CD4-positive, CD25-positive, alpha-beta regulatory T cell (primary cell): ENCODE data around the gene ANKHD1. TPM values are rescaled to one million over a fixed set of nuclear protein-coding genes. Genes with fewer than 3 reads are reported as not detected.
"Not testable (repeated sequence)": the region's sequence is repeated elsewhere in the genome, so short reads cannot be mapped to it uniquely, and the experiment has no call there.

Experiments
- ATAC-seq, 2 donors: fragments of 150-1000 bp; cut with Tn5 transposase; one replicate each; pipeline ENCODE4 v1.10.0; 2021; ENCODE audit warnings: low read depth in 2 of 2, moderate number of reproducible peaks in 2 of 2, moderate library complexity in 1 of 2
- DNase-seq, 3 donors: peaks; one replicate each; pipeline versions ENCODE4 v3.0.0 to v3.0.0-alpha.2; 2012 to 2022; ENCODE audit warnings: mixed read lengths in 1 of 3
- H3K27ac ChIP-seq: one replicate; pipeline ENCODE4 v1.7.0; 2013; ENCODE audit warnings: mild to moderate bottlenecking, low read length; ENCODE audit not compliant: insufficient read depth, poor library complexity, severe bottlenecking
- H3K27me3 ChIP-seq: one replicate; pipeline ENCODE4 v1.7.0; 2013; ENCODE audit warnings: low read length; ENCODE audit not compliant: control insufficient read depth, insufficient read depth
- H3K36me3 ChIP-seq: one replicate; pipeline ENCODE4 v1.7.0; 2013; ENCODE audit warnings: mild to moderate bottlenecking, low read length, moderate library complexity; ENCODE audit not compliant: control insufficient read depth, insufficient read depth
- H3K4me1 ChIP-seq: 2 replicates; pipeline ENCODE4 v1.7.0; 2013; ENCODE audit warnings: mild to moderate bottlenecking, low read length; ENCODE audit not compliant: insufficient read depth, control insufficient read depth, poor library complexity, severe bottlenecking
- H3K4me3 ChIP-seq: one replicate; pipeline ENCODE4 v1.7.0; 2013; ENCODE audit warnings: low read depth, mild to moderate bottlenecking, low read length, moderate library complexity
- H3K9me3 ChIP-seq, 2 experiments: 1 replicate in 1 of 2; 2 replicates in 1 of 2; pipeline ENCODE4 v1.7.0; 2013; ENCODE audit warnings: low read length in 2 of 2, mild to moderate bottlenecking in 1 of 2, moderate library complexity in 1 of 2; ENCODE audit not compliant: control insufficient read depth in 2 of 2
- H3K27ac Mint-ChIP-seq, 3 donors: one replicate each; pipeline ENCODE4 v1.8.0; 2020 to 2022; ENCODE audit warnings: mild to moderate bottlenecking in 3 of 3, mixed read lengths in 3 of 3, moderate library complexity in 2 of 3
- H3K27me3 Mint-ChIP-seq: one replicate; pipeline ENCODE4 v1.8.0; 2022; ENCODE audit warnings: mild to moderate bottlenecking, mixed read lengths
- H3K36me3 Mint-ChIP-seq: one replicate; pipeline ENCODE4 v1.8.0; 2020; ENCODE audit warnings: mixed read lengths
- H3K4me1 Mint-ChIP-seq, 4 donors: one replicate each; pipeline ENCODE4 v1.8.0; 2020 to 2022; ENCODE audit warnings: mixed read lengths in 4 of 4, mild to moderate bottlenecking in 1 of 4
- H3K4me3 Mint-ChIP-seq, 4 donors: one replicate each; pipeline ENCODE4 v1.8.0; 2020 to 2022; ENCODE audit warnings: mild to moderate bottlenecking in 4 of 4, mixed read lengths in 4 of 4, moderate library complexity in 3 of 4
- H3K9me3 Mint-ChIP-seq, 7 donors: one replicate each; pipeline ENCODE4 v1.8.0; 2020 to 2022; ENCODE audit warnings: mixed read lengths in 7 of 7, mild to moderate bottlenecking in 3 of 7, moderate library complexity in 2 of 7
- polyA plus RNA-seq, 4 donors: library from polyadenylated mRNA; unstranded; fragments of 300-500 nt; fragmentation: Illumina TruSeq; gene quantifications; one replicate each; pipeline ENCODE4 v1.2.3, GENCODE V29; 2021
- total RNA-seq: library from RNA; stranded (reverse); gene quantifications from one replicate; pipeline ENCODE4 v1.2.3, GENCODE V29; 2022

Gene ANKHD1
- total and polyA plus RNA-seq, 5 donors from 2014 or later, result 58.2 to 227 (median 69.0) TPM

DNA sequence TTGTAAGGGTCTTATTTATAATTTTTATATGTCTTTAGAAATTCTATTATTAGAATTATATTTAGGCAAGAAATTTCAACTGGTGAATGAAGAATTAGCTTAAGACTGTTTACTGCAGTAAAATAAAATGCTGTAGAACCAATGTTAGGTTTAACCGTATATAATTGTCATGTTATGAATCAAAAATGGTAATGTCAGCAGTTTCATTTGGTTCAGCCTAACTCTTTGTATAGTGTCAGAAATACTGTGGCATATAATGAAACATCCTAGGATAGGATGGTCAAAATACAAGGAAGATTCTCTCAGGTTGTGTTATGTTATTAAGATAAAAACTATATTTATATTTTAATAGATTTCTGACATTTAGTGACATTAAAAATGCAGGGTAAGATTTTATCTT lies 81.4 kb downstream of the ANKHD1 start:
- Histone ChIP-seq H3K9me3 (no peaks in the 10 kb centered on the region), H3K4me1 (no peaks in the 10 kb centered on the region), H3K27me3 (no peaks in the 10 kb centered on the region), H3K27ac (no peak overlapping the region), H3K4me3 (no peak overlapping the region), H3K36me3 (peaks cover 44% of the 10 kb centered on the region)
- peaks cover 0 to 11% (median 5%) of the 10 kb centered on the region in 4 donors for H3K4me1 Mint-ChIP-seq
- H3K36me3 Mint-ChIP-seq, result peaks cover 26% of the 10 kb centered on the region
- ATAC-seq, result no peak
- DNase-seq, result no peak
- no peaks in the 10 kb centered on the region for H3K9me3 Mint-ChIP-seq
- H3K27me3 Mint-ChIP-seq, result no peaks in the 10 kb centered on the region
- no peak overlapping the region for H3K27ac Mint-ChIP-seq
- H3K4me3 Mint-ChIP-seq, result no peak overlapping the region

DNA sequence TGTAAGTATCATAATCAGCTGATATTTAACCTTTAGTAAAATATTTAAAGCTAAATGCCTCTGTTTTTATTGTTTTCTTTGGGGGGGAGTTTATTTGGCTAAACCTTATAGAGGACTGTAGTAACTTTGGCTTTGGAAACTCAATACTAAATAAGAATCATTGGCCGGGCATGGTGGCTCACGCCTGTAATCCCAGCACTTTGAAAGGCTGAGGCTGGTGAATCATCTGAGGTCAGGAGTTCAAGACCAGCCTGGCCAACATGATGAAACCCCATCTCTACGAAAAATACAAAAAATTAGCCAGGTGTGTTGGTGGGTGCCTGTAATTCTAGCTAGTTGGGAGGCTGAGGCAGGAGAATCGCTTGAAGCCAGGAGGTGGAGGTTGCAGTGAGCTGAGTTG lies 86.5 kb downstream of the ANKHD1 start:
- ATAC-seq, H3K4me3 ChIP-seq, H3K4me1 ChIP-seq, H3K9me3 Mint-ChIP-seq, H3K27ac Mint-ChIP-seq, H3K27ac ChIP-seq, H3K9me3 ChIP-seq, H3K27me3 Mint-ChIP-seq, H3K4me3 Mint-ChIP-seq, DNase-seq, H3K27me3 ChIP-seq: not testable (repeated sequence)
- H3K36me3 ChIP-seq, result peaks cover 68% of the 10 kb centered on the region
- Mint-ChIP-seq H3K4me1 (peaks cover 2 to 13% (median 6%) of the 10 kb centered on the region in 4 donors), H3K36me3 (peaks cover 35% of the 10 kb centered on the region)

DNA sequence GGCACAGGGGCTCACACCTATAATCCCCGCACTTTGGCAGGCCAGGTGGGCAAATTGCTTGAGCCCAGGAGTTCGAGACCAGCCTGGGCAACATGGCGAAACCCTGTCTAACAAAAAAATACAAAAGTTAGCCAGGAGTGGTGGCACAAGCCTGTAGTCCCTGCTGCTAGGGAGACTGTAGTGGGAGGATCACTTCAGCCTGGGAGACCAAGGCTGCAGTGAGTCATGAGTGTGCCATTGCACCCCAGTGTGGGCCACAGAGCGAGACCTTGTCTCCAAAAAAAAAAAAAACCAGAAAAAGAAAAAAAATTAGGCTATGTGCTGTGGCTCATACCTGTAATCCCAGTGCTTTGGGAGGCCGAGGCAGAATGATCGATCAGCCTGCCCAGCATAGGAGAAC lies 87.3 kb downstream of the ANKHD1 start:
- no peak for ATAC-seq
- Histone ChIP-seq H3K4me1 (no peaks in the 10 kb centered on the region), H3K9me3 (no peaks in the 10 kb centered on the region), H3K4me3 (no peak overlapping the region), H3K27me3 (no peaks in the 10 kb centered on the region), H3K27ac (no peak overlapping the region), H3K36me3 (peaks cover 69% of the 10 kb centered on the region)
- Mint-ChIP-seq H3K36me3 (peaks cover 39% of the 10 kb centered on the region), H3K4me1 (peaks cover 5 to 14% (median 9%) of the 10 kb centered on the region in 4 donors), H3K27ac (no peak overlapping the region), H3K27me3 (no peaks in the 10 kb centered on the region), H3K9me3 (no peaks in the 10 kb centered on the region), H3K4me3 (no peak overlapping the region)
- DNase-seq, result no peak

DNA sequence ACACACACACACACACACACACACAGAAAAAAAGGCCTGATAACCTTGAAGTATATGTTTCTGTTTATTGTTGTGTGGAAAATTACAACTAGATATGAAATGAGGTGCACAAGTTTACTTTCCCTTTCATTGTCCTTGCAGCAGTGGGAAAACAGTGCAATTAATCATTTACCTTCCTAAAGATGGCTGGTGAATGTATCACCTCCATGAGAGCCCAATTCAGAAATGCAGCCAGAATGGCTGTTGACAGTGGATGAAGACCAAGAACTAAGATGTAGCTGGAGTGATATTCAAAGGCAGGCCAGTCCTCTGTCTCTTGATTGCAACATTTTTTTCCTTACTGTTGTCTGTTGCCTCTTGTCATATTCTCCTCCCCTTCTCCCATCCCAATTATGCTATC lies 96.3 kb downstream of the ANKHD1 start:
- peaks cover 24% of the 10 kb centered on the region for H3K36me3 Mint-ChIP-seq
- no peak overlapping the region for H3K4me3 Mint-ChIP-seq
- H3K27me3 Mint-ChIP-seq, result no peaks in the 10 kb centered on the region
- Histone ChIP-seq H3K4me1 (no peaks in the 10 kb centered on the region), H3K36me3 (peaks cover 37% of the 10 kb centered on the region), H3K9me3 (no peaks in the 10 kb centered on the region), H3K27me3 (no peaks in the 10 kb centered on the region), H3K27ac (no peak overlapping the region), H3K4me3 (no peak overlapping the region)
- peaks cover 7 to 24% (median 16%) of the 10 kb centered on the region in 4 donors for H3K4me1 Mint-ChIP-seq
- H3K27ac Mint-ChIP-seq, result no peak overlapping the region
- ATAC-seq (no peak), DNase-seq (peak in 1 of 3 donors; percentile 4)
- H3K9me3 Mint-ChIP-seq, result no peaks in the 10 kb centered on the region

DNA sequence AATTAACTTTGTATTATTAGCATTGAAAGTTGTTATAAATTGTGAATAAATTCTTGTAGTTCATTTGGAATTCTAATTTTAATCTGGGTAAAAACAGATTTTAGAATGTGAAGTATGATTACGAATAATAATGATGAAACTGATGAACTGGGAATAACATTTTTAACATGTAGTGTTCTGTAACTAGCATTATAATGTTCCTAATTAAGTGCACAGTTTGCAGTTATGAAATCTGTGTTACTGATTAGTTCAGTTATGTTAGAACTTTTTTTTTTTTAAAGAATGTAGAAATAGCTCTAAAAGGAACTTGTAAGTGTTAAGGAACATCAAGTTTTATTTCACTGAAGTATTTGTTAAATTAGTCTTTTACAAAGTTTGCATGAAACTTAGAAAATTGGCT lies 97.0 kb downstream of the ANKHD1 start:
- no peaks in the 10 kb centered on the region for H3K4me1 ChIP-seq
- no peak for DNase-seq
- no peaks in the 10 kb centered on the region for H3K9me3 ChIP-seq
- H3K9me3 Mint-ChIP-seq, result no peaks in the 10 kb centered on the region
- peaks cover 33% of the 10 kb centered on the region for H3K36me3 ChIP-seq
- H3K4me3 ChIP-seq, result no peak overlapping the region
- no peak overlapping the region for H3K27ac ChIP-seq
- no peak for ATAC-seq
- no peak overlapping the region for H3K4me3 Mint-ChIP-seq
- H3K27me3 Mint-ChIP-seq, result no peaks in the 10 kb centered on the region
- peaks cover 20% of the 10 kb centered on the region for H3K36me3 Mint-ChIP-seq
- H3K27ac Mint-ChIP-seq, result no peak overlapping the region
- no peaks in the 10 kb centered on the region for H3K27me3 ChIP-seq
- H3K4me1 Mint-ChIP-seq, result peaks cover 6 to 21% (median 16%) of the 10 kb centered on the region in 4 donors

DNA sequence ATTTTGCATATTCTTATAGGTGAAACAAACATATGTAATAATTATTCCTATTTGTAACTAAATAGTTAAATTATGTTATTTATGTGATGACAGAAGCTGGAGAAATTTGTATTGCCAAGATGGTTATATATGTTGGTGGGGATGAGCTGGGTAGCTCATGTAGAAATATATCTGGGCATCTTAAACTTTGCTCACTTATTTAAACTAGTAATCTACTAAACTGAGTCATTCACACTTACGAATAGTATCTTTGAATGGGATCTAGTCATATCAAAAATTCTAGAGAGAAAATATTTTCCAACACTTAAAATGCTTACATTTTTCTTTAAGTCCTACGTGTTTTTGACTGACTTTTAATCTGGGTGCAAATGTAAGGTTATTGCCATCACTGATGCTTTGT lies 101.2 kb downstream of the ANKHD1 start:
- no peaks in the 10 kb centered on the region for H3K27me3 ChIP-seq
- H3K36me3 Mint-ChIP-seq, result peaks cover 10% of the 10 kb centered on the region
- no peak overlapping the region for H3K27ac ChIP-seq
- no peaks in the 10 kb centered on the region for H3K9me3 ChIP-seq
- H3K27me3 Mint-ChIP-seq, result no peaks in the 10 kb centered on the region
- no peak for ATAC-seq
- H3K36me3 ChIP-seq, result peaks cover 39% of the 10 kb centered on the region
- H3K4me3 Mint-ChIP-seq, result no peak overlapping the region
- H3K4me1 ChIP-seq, result no peaks in the 10 kb centered on the region
- H3K4me3 ChIP-seq, result no peak overlapping the region
- DNase-seq, result no peak
- no peaks in the 10 kb centered on the region for H3K9me3 Mint-ChIP-seq
- H3K27ac Mint-ChIP-seq, result no peak overlapping the region
- peaks cover 0 to 10% (median 8%) of the 10 kb centered on the region in 4 donors for H3K4me1 Mint-ChIP-seq

DNA sequence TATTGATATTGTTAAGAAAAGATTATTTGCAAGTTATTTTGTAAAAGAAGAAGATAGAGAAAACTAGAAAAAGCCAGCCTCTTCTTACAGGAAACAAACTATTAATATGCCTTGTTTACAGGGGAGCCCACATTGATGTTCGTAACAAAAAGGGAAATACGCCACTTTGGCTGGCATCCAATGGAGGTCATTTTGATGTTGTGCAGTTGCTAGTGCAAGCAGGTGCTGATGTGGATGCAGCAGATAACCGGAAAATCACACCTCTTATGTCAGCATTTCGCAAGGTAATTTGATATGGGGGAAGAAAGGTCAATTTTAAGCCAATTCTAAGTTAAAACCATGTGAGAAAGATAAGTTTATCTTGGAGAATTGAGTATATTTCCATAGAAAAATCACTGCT lies 108.3 kb downstream of the ANKHD1 start:
- Histone ChIP-seq H3K27ac (no peak overlapping the region), H3K4me1 (no peaks in the 10 kb centered on the region), H3K36me3 (peaks cover 96% of the 10 kb centered on the region), H3K4me3 (no peak overlapping the region), H3K27me3 (no peaks in the 10 kb centered on the region), H3K9me3 (no peaks in the 10 kb centered on the region)
- Mint-ChIP-seq H3K9me3 (no peaks in the 10 kb centered on the region), H3K36me3 (peaks cover 37% of the 10 kb centered on the region), H3K27me3 (no peaks in the 10 kb centered on the region), H3K4me3 (no peak overlapping the region), H3K4me1 (no peaks in the 10 kb centered on the region), H3K27ac (no peak overlapping the region)
- DNase-seq, result no peak
- ATAC-seq, result no peak

DNA sequence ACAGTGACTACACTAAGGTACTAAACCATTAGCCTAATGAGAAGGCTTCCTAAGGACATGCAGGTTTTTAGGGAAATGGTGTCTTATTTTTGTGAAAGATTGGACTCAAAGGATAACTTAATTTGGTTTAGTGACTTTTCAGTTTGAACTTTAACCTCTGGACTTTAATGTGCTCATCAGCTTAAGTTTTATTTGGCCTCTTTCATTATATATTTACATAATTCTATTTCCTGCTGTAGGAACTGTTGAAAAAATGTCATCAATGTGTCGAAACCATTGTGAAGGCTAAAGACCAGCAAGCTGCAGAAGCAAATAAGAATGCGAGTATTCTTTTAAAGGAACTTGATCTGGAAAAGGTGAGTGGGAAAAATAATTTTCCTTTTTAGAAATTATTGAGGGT lies 111.5 kb downstream of the ANKHD1 start:
- Mint-ChIP-seq H3K9me3 (no peaks in the 10 kb centered on the region), H3K27me3 (no peaks in the 10 kb centered on the region), H3K4me1 (no peaks in the 10 kb centered on the region), H3K27ac (no peak overlapping the region), H3K36me3 (peaks cover 37% of the 10 kb centered on the region), H3K4me3 (no peak overlapping the region)
- H3K4me1 ChIP-seq, result no peaks in the 10 kb centered on the region
- H3K36me3 ChIP-seq, result peaks cover 69% of the 10 kb centered on the region
- no peak overlapping the region for H3K27ac ChIP-seq
- no peaks in the 10 kb centered on the region for H3K9me3 ChIP-seq
- no peaks in the 10 kb centered on the region for H3K27me3 ChIP-seq
- no peak for DNase-seq
- no peak overlapping the region for H3K4me3 ChIP-seq
- no peak for ATAC-seq
